Vagina (tissue), 2 donors: ENCODE measurements around the gene BATF.

Experiments
- POLR2AphosphoS5 ChIP-seq, 2 donors: sonication (generic); formaldehyde crosslinking; IDR thresholded peaks; one replicate each; pipeline ENCODE4 v1.9.0; 2017; ENCODE audit warnings: antibody characterized with exemption in 2 of 2, mild to moderate bottlenecking in 2 of 2, low read depth in 1 of 2; ENCODE audit not compliant: insufficient read depth in 1 of 2
- TF ChIP-seq, protein P1 (sequence below), 3 experiments: fragments of 450-650 bp in 2 of 3; fragments of 200-600 bp in 1 of 3; sonication (generic) in 1 of 3; IDR thresholded peaks; one replicate each; pipeline ENCODE4 v1.5.1; 2017 to 2019; ENCODE audit warnings: antibody characterized with exemption in 3 of 3, mild to moderate bottlenecking in 2 of 3, moderate library complexity in 2 of 3

DNA sequence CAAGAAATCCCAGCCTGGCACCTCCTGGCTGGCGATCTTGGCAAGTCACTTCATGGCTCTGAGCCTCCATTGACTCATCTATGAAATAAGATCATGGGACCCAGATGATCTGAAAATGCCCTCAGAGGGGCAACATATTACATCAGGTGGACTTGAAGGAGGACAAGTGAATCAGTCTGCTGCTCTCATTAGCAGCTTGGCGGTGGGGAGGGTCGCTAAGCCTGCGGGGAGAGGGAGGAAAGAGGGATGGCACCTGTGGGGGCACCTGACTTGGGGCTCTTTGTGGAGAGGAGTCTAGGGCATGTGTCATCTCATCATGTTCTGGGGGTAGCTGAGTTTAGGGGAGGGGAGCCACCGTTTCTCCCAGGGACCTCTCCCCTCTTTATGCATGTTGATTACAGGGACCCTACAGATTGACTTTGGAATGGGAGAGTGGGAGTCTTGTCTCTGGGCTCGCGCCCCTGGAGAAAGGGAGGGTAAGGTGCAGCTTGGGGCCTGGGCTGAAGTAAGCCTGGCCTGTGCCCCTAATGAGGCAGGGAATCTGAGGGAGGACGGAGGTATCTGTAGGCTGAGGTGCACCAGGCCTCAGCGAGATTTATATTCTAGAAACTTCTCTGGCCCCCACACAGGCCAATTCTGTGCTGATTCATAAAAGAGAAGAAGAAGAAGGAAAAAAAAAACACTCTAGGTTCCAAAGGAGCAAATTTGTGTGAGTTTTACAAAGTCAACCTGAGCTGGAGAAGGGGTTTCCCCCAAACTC is 29.3 kb upstream of the BATF start:
- no peak for TF ChIP-seq POLR2AphosphoS5 (IDR thresholded peaks at IDR 0.05; ENCODE audit: insufficient read depth in 1 of 2, low read depth in 1 of 2)
- TF ChIP-seq, protein P1, sequence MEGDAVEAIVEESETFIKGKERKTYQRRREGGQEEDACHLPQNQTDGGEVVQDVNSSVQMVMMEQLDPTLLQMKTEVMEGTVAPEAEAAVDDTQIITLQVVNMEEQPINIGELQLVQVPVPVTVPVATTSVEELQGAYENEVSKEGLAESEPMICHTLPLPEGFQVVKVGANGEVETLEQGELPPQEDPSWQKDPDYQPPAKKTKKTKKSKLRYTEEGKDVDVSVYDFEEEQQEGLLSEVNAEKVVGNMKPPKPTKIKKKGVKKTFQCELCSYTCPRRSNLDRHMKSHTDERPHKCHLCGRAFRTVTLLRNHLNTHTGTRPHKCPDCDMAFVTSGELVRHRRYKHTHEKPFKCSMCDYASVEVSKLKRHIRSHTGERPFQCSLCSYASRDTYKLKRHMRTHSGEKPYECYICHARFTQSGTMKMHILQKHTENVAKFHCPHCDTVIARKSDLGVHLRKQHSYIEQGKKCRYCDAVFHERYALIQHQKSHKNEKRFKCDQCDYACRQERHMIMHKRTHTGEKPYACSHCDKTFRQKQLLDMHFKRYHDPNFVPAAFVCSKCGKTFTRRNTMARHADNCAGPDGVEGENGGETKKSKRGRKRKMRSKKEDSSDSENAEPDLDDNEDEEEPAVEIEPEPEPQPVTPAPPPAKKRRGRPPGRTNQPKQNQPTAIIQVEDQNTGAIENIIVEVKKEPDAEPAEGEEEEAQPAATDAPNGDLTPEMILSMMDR (IDR thresholded peaks at IDR 0.05) = no peak
